ENCODE data around the gene CTDSPL2.
"Not testable (repeated sequence)": the region's sequence is repeated elsewhere in the genome, so short reads cannot be mapped to it uniquely, and the experiment has no call there.

CTDSPL2 gene

DNA sequence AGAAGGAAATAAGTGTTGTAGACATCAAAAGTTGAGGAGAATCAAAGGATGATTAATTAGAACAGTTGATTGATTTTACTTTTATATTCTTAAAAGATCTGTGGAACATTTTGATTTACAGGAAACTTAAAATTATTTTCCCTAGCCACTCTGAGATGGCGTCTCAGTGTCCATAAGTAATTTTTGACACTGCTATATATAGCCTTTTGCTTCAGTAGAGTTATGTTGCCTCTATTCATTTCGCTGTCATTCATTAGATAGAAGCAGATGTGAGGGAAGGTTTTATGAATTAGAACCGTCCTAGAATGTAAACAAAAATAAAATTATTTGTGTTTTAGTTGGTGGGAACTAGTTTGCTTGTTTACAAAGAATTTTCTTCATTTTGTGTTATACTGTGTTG lies 58.5 kb downstream of the CTDSPL2 start:
- no peak for DNase-seq (ENCODE audit: low read depth)

DNA sequence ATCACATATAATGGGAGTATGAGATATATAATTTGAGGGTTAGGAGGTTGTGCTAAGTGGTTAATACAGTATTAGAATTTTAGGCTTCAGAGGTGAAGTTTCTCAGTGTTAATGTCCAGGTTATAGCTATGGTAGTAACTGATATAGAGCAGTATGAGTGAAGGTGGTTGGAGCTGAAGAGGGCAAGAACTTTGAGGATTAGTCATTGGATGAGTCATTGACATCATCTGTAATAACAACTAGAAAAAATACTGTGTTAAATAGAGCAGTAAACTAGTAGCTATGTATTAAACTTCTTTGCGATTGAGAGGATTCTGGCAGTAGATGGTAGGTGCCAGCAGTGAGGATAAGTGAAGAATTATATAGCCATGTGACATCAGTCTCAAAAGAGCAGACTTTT lies 62.0 kb downstream of the CTDSPL2 start:
- DNase-seq (ENCODE audit: low read depth) = no peak

DNA sequence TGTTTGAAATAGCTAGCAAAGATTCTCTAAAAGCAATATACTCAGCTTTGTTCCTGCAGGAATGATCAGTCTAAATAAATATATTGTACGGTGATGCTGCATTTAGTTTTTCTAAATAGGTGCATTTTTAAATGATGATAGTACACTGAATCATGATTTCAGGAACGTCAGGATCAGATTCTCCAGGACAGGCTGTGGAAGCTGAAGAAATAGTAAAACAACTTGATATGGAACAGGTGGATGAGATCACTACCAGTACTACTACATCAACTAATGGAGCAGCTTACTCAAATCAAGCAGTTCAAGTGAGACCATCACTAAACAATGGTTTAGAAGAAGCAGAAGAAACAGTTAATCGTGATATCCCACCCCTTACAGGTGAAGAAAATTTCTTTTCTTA lies 63.2 kb downstream of the CTDSPL2 start:
- no peak for DNase-seq (ENCODE audit: low read depth)

DNA sequence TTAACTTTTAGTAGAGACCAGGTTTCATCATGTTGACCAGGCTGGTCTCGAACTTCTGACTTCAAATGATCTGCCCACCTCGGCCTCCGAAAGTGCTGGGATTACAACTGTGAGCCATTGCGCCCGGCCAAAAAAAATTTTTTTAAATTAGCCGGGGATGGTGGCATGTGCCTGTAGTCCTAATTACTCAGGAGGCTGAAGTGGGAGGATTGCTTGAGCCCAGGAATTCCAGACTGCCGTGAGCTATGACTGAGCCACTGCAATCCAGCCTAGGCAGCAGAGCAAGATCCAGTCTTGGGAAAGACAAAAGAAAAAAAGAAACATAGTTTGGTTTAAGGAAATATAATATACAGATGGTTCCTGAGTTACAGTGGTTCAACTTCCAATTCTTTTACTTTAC lies 64.6 kb downstream of the CTDSPL2 start:
- no peak for DNase-seq (ENCODE audit: low read depth)

DNA sequence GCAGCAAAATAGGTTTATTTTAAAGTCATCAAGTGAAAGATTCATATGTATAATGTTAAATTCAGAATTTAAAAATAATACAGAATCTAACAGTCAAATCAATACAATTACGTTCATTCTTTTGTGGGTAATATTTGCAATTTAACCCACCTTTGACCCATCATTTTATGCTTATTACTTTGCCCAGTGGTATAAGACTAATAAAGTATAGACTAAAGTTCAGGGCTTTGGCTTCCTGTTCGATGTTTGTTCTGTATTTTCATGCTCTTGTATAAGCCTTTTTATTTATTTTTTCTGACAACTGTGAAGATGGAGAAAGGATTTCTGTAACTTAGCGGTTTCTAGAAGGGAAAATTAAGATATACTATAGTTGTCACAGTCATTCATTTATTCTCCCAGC lies 65.2 kb downstream of the CTDSPL2 start:
- DNase-seq (ENCODE audit: low read depth) = no peak

DNA sequence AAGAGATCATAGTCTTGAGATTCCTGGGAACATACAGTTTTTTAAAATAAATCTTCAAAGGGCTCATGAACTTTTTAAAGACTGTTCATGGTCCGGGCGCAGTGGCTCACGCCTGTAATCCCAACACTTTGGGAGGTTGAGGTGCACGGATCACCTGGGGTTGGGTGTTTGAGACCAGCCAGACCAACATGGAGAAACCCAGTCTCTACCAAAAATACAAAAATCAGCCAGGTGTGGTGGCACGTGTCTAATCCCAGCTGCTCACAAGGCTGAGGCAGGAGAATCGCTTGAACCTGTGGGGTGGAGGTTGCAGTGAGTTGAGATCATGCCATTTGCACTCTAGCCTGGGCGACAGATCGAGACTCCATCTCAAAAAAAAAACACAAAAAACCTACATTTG lies 68.1 kb downstream of the CTDSPL2 start:
- no peak for DNase-seq (ENCODE audit: low read depth)

DNA sequence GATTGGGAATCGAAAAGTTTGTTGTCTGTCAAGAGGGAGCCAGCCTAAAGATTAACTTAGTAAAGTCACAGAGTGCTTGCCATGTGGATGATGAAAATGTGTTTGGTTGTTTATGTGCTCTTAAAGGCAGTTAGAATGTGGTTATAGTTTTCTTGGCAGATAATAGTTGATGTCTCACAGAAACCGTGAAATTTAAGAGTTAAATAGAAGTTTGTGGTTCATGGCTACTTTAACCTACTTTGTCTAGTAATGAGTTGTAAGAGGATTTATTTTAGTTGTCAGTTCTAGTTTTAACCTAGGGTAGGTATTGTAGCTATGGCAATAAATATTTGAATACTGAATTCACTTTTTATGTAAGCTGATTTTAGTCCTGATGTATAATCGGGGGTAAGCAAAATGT lies 73.1 kb downstream of the CTDSPL2 start:
- DNase-seq (ENCODE audit: low read depth) = no peak

DNA sequence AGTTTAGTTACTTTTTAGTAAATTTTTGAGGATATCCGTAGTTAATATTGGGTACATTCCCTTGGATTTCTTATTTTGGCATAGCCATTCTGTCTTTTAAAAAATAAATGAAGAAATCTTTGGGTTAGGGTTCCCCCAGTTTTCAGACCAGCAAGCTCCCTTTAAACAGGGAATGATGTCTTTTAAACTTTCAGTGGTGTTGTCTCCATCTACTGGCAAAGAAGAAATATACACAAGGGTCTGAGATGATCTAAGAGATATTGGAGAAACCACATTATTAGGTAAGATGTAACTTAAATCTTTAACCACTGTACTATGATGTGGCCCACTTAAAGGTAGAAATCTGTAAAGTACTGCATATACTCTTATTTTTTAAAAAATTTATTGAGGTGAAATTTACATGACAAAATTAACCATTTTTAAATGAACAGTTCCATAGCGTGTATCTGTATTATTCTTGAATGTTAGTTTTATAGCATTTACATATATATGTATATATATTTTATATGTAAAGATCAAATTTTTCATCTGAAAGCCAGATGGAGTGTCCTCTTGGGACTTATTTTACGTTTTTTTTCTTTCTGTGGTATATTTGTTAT lies 74.4 kb downstream of the CTDSPL2 start:
- no peak for DNase-seq (ENCODE audit: low read depth)

DNA sequence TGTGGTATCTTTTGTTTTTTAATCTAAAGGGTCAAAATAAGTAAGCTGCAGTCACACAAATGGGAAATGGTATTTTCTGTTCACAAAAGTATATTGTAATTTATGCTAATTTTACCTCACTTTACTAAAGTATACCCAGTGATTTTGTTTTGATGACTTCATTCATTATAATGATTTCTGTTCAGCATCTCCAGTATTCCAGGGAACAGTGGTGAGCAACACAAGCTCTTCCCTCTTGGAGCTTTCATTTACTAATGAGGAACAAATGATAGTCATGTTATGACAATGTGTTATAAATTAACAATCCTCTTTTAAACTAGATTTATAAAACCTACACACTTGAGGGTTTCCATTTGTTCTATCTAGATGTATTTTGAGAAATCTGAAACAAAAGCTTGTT lies 89.0 kb downstream of the CTDSPL2 start:
- DNase-seq (ENCODE audit: low read depth) = no peak

DNA sequence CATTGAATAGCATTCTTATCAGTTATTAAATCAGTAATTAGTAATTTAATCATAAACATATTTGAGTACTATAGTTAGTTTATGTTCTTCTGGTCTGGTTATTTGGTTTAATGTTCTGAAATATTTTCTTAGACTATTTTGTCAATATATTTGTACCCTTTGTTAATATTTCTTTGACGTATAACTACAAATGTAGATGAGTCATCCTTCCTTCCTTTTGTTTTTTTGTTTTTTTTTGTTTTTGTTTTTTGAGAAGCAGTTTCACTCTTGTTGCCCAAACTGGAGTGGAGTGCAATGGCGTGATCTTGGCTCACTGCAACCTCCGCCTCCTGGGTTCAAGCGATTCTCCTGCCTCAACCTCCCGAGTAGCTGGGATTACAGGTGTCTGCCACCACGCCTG lies 92.1 kb downstream of the CTDSPL2 start:
- DNase-seq (ENCODE audit: low read depth) = no peak

DNA sequence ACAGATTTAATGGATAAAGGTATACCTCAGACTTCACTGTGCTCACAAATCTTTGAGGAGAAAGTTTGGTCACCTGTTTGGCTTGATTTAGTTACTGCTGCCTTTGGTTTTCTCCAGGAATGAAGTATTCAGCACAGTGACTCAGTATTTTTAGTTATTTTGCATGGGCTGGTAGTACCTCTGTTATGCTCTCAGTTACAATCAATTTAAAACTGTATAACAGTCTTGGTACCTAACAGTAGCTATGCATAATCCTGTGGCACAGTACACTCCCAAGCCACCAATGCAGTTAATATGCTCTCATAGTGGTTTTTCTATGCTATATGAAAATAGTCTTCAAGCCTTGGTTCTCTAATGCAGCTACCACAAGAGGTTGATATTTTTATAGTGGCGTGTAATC lies 97.6 kb downstream of the CTDSPL2 start:
- DNase-seq (ENCODE audit: low read depth) = no peak

DNA sequence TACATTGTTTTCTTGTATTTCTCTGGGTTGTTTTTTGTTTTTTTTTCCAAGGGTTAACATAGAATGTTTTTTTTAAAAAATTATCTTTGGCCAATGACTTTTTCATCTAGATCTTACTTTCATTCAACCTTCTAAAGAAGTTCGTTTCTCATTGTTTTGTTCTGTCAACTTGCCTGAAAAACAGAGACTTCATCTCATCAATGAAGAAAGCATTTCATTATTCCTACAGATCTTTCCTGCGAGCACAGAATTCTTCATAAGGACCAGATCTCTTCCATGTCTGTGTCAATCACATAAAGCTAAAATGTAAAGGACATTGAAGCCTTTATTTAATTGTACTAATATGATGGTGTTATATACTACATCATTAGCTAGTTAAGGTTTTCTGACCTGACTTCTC lies 99.8 kb downstream of the CTDSPL2 start:
- DNase-seq (ENCODE audit: low read depth) = no peak

DNA sequence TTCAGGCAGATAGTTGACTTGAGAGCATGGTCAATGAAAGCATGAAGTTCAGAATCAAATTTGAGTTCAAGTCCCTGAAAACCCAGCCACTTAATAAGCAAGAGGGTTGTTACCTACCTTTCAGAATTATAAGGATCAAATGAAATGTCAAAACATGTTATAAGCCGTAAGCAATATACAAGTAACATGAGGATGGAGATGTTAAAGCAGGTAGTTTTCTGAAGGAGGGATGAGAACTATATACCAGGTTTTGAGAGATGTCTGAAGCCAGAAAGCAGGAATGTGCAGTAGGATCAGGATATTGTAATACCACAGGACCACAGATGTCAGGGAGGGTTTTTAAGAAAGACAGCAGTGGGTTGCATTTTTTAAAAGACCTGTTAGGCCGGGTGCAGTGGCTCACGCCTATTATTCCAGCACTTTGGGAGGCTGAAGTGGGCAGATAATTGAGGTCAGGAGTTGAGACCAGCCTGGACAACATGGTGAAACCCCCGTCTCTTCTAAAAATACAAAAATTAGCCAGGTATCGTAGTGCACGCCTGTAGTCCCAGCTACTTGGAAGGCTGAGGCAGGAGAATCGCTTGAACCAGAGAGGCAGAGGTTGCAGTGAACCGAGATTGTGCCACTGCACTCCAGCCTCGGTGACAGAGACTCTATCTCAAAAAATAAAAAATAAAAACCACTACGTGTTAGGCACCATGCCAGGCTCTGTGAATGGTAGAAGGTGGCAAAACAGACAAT lies 102.6 kb downstream of the CTDSPL2 start:
- no peak for DNase-seq (ENCODE audit: low read depth)

DNA sequence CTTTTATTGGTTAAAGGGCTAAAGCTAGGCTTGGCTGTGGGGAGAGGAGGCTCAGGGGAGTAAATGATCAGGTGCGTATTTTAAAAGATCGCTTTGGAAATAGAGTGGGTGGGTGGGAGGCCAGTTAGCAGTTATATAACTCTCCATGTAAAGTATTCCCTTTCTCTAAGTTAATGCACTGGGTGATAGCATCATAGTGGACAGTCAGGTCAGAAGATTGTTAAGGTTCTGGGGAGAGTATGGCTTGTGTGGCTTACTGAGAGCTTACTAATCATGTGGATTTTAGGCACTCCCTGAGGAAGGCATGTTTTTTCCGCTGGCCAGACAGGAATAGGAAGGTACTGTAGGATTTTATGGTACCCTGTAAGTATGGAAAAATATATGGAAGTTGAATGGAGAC lies 103.2 kb downstream of the CTDSPL2 start:
- DNase-seq (ENCODE audit: low read depth) = no peak

DNA sequence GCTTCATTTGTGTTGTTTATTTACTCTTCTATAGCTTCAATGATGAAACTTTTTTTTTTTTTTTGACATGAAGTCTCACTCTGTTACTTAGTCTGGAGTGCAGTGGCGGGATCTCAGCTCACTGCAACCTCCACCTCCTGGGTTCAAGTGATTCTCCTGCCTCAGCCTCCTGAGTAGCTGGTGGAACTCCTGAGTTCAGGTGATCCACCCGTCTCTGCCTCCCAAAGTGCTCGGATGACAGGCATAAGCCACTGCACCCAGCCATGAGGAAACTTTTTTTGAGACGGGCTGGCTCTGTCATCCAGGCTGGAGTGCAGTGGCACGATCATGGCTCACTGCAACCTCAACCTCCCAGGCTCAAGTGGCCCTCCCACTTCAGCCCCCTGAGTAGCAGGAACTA lies 104.8 kb downstream of the CTDSPL2 start:
- DNase-seq (ENCODE audit: low read depth) = not testable (repeated sequence)

DNA sequence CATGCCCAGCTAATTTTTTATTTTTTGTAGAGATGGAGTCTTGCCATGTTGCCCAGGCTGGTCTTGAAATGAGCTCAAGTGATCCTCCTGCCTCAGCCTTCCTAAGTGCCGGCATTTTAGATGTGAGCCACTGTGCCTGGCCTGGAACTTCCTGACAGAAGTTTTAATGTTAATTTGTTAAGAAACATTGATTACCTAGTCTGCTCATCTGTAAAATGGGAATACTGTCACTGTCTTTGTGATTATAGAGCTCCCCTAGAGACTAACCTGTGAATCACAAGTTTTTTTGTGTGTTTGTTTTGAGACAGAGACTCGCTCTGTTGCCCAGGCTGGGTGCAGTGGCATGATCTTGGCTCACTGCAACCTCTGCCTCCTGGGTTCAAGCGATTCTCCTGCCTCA lies 105.3 kb downstream of the CTDSPL2 start:
- no peak for DNase-seq (ENCODE audit: low read depth)

DNA sequence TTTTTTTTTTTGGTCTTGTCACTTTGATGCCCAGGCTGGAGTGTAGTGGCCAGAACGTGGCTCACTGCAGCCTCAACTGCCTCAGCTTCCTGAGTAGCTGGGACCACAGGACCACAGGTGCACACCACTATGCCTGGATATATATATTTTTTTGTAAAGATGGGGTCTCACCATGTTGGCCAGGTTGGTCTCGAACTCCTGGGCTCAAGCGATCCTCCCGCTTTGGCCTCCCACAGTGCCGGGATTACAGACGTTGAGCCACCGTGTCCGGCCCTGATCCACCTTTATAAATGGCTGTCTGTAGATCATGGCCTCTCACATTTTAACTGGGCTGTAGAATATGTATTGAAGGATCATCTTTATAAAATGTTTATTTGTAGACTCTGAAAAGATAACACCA lies 107.7 kb downstream of the CTDSPL2 start:
- no peak for DNase-seq (ENCODE audit: low read depth)

DNA sequence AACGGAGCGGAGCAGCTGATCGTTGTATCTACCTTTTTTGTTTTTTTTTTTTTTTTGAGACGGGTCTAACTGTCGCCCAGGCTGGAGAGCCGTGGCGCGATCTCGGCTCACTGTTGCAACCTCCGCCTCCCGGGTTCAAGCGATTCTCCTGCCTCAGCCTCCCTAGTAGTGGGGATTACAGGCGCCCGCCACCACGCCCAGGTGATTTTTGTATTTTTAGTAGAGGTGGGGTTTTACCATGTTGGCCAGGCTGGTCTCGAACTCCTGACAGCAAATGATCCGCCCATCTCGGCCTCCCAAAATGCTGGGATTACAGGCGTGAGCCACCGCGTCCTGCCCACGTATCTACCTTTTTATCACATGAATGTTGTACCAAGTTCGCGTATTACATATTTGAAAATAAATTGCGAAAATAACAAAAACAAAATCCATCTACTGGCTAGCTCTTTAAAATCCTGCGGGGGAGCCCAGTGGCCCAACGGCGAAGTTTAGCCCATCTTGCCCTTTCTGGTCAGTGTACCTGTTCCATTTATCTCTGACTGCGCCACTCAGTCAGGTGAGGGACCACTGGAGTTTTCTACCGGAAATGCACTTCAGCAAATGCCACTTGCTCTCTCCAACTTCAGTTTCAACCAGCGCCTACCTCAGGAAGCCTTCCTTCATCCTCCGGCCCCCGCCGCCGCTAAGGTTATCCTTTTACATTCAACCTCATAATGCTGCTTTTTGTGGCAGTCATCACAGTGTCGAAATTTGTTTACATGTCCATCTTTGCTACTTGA lies 108.3 kb downstream of the CTDSPL2 start:
- no peak for DNase-seq (ENCODE audit: low read depth)

DNA sequence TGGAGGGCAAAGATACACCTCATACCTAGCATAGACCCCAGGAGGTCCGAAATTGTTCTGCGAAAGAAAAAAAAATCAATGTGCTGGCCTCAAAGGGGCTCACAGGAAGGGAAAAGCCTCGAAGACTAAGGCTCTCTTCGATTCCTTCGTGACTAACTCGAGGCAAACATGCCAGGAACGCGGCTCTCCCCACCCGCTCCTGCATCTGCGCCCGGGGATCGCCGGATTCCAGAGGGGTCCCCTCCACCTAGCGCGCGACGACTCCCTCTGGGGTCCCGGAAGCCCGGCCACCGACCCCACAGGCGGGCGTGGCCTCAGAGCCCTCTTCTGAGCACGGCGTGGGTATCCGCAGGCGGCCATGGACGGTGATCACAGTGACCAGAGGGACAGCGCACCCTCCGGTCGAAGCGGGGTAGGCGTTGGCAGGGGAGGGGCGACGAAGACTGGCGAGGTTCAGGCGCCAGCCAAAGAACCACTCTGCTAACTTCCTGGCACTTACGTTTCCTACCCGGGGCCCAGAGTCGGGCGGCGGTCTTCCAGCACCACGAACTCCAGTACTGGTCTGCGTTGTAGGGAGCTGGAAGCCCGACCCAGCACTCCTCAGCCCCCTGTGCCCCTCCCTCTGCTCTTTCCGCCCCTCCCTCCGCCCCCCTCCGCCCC lies 109.0 kb downstream of the CTDSPL2 start:
- no peak for DNase-seq (ENCODE audit: low read depth)

DNA sequence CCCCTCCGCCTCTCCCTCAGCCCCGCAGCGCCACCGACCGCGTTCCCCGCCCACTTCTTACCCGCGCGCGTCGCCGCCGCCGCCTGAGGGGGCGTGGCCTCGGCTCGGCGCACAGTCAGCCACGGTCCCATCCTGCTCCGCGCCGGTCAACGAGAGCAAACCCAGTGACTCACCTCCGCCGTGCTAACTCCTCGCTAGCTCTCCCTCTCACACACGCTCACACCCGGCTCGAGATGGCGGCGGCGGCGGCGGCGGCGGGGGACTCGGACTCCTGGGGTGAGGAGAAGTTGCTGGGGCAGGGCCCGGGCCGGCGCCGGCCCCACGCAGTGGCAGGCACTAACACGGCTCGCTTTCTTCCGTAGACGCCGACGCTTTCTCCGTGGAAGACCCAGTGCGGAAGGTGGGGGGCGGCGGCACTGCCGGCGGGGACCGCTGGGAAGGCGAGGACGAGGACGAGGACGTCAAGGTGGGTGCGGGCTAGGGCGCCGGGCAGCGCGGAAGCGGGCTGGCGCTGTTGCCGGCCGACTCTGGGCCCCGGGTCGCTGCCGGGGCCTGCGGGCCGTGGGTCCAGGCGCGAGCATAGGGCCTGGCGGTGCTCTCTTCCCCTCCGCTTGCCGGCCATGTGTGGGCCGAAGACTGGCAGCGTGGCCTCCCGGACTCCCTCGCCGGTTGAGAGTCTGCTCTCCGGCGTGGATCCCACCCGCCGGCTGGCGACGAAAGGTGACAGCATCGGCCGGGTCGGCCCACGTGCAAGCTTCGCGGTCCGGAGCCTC lies 109.7 kb downstream of the CTDSPL2 start, which contains the start of gene EIF3J:
Gene EIF3J, plus strand, starts transcription at position 186 of the 773 bp plus-strand sequence. Its CDS starts 48 bp downstream, at position 234.
- peak; percentile 93 for DNase-seq (ENCODE audit: low read depth)

DNA sequence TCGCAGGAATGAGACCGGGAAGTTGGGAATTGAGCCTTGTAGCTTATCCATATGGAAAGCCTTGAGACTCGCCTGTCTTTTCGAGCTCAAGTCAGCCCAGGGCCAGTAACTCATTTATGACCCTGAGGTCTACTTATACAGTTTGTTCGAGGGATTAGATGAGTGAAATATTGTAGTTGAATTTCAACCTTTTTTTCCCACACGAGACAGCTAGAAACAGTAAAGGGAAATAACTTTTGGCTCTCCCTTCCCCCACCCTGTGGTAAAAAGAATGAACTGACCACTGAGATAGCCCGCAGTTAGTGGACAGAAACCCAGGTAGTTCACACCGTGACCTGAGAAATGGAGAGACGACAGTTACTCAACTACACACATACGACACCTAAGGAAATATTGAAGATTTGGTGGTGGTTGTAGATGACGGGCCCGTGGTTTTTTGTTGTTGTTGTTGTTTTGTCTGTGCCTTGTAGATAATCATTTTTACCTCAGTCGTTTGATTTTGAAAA lies 110.4 kb downstream of the CTDSPL2 start:
- no peak for DNase-seq (ENCODE audit: low read depth)

All from stimulated activated CD8-positive, alpha-beta memory T cell treated with anti-CD3 and anti-CD28 coated beads, Interleukin-12 subunit alpha, Interleukin-12 subunit beta, amount 100 ng/mL, for 4 hours (primary cell).